Jurkat, Clone E6-1 (cell line): ENCODE measurements around the gene SNAP91.
A peak's percentile ranks its signal among the peaks of the same experiment; 100 is the strongest.
"Not testable (repeated sequence)": the region's sequence is repeated elsewhere in the genome, so short reads cannot be mapped to it uniquely, and the experiment has no call there.

Source experiments
- DNase-seq: peaks from one replicate; pipeline ENCODE4 v3.0.0-alpha.2; 2011; ENCODE audit warnings: low read depth, low spot score
- H3K4me3 ChIP-seq: 2 replicates; pipeline ENCODE4 v1.5.1; 2011; ENCODE audit warnings: mild to moderate bottlenecking, low read length, control low read depth, moderate library complexity

The SNAP91 gene

DNA sequence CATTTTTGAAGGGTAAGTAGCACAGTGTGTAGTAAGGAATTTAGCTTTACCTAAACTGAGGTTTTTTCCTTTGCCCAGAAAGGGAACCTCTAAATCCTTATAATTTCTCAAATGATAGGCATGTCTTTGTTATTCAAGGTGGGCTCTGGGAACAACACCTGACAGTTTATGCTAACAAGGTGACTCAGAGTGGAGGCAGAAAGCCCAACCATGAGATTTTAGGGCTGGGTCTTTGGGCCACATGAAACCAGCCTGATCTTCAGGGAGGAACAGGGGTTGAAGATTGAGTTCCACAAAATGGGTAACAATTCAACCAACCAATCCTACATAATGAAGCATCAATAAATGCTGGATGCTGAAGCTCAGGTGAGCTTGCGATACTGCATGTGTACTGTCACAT is 149.9 kb downstream of the SNAP91 start:
- DNase-seq = no peak
- H3K4me3 ChIP-seq = no peak overlapping the region

DNA sequence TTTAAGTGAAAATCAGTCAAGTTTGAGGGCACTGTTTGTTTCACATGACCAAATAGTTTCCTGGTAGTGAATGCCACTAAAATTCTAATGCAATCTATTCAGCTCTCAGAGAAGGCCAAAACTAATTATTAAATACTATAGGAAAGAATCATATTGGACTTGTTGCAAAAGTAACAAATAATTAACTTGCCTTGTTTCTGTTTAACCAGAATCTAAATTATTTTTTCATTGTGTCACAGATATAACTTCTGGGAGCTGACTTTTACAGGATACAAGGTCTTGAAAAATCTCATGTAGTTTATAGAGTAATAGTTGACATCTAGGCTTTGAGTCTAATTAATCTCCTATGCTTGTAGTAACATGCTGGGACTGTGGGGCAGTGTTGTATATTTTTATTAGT is 152.0 kb downstream of the SNAP91 start:
- no peak overlapping the region for H3K4me3 ChIP-seq
- no peak for DNase-seq

DNA sequence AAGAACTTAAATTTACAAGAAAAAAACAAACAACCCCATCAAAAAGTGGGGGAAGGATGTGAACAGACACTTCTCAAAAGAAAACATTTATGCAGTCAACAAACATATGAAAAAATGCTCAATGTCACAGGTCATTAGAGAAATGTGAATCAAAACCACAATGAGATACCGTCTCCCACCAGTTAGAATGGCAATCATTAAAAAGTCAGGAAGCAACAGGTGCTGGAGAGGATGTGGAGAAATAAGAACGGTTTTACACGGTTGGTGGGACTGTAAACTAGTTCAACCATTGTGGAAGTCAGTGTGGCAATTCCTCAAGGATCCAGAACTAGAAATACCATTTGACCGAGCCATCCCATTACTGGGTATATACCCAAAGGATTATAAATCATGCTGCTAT is 157.2 kb downstream of the SNAP91 start:
- not testable (repeated sequence) for H3K4me3 ChIP-seq, DNase-seq

DNA sequence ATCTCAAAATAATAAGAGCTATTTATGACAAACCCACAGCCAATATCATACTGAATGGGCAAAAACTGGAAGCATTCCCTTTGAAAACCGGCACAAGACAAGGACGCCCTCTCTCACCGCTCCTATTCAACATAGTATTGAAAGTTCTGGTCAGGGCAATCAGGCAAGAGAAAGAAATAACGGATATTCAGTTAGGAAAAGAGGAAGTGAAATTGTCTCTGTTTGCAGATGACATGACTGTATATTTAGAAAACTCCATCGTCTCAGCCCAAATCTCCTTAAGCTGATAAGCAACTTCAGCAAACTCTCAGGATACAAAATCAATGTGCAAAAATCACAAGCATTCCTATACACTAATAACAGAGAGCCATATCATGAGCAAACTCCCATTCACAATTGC is 158.4 kb downstream of the SNAP91 start:
- H3K4me3 ChIP-seq, DNase-seq: not testable (repeated sequence)

DNA sequence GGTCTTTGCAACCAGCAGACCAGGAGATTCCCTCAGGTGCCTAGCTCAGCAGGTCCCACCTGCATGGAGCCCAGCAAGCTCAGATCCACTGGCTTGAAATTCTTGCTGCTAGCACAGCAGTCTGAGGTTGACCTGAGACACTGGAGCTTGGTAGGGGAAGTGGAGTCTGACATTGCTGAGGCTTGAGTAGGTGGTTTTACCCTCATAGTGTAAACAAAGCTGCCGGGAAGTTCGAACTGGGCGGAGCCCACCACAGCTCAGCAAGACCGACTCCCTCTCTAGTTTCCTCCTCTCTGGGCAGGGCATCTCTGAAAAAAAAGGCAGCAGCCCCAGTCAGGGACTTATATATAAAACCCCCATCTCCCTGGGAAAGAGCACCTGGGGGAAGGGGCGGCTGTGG is 162.3 kb downstream of the SNAP91 start:
- no peak overlapping the region for H3K4me3 ChIP-seq
- peak; percentile 21 for DNase-seq

DNA sequence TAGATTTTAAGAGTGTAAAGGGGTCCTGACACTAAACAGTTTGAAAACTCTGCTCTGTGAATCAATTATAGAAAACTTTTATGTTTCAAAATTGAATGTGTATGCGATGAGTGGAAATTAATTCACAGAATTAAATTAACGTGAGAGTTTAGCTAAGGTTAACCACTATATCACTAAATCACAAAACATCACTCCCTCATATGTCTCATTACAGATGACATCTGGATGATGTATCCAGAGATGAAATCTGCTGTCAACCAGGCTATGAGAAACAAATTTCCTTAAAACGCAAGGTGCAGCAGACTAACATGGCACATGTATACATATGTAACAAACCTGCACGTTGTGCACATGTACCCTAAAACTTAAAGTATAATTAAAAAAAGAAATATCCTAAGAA is 169.2 kb downstream of the SNAP91 start:
- no peak for DNase-seq
- H3K4me3 ChIP-seq = no peak overlapping the region

DNA sequence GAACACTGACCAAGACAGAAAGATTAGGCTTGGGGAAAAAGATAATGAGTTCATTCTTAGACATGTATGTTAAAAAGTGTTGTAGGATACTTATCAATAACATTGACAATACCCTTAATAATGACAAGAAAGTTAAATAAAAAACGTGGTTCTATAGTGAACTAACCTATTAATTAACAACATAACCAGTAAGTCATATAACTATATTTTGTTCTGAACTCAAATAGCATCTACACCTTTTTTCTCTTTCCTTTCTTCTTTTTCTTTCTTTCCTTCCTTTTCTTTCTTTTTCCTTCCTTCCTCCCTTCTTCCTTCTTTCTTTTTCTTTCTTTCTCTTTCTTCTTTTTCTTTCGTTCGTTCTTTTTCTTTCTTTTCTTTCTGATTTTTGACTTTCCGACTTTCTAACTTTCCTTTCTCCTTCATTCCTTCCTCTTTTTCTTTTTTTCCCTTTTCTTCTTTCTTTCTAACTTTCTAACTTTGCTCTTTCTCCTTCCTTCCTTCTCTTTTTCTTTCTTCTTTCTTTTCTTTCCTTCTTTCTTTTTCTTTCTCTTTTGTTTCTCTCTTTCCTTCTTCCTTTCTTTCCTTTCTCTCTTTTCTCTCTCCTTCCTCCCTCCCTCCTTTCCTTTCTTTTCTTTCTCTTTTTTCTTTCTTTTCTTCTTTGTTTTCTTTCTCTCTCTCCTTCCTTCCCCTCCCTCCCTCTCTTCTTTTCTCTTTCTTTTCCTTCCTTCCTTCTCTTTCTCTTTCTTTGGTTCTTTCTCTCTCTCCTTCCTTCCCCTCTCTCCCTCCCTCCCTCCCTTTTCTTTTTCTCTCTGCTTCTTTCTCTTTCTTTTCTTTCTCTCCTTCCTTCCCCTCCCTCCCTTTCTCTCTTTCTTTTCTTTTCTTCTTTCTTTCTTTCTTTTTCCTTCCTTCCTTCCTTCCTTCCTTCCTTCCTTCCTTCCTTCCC is 172.0 kb downstream of the SNAP91 start:
- DNase-seq = no peak
- no peak overlapping the region for H3K4me3 ChIP-seq

DNA sequence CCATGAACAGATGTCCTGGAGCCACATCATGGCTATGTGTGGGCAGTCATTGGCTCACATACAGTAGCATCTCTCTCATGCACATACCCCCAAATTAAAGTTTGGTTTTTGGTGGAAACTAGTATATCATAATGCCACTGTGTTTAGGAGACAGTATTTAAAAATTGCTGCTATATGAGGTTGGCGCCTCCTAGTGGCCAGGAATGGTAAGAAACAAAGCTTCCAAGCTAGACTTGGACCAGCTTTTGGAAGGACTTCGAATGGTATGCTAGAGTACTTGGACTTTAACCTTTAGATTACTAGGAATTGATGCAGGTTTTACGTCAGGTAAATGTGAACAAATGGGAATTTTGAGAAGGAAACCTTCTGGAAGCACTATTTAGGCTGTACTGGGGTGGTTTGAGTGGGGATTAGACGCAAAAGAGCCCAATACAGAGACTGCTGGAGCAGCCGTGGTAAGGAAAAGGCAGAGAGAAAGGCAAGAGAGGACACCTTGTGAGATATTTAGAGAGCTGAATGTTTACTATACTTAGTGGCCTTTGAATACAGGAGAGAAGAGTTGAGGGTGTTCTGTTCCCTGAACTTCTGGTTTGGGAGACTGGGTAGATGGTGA is 172.8 kb downstream of the SNAP91 start:
- H3K4me3 ChIP-seq = no peak overlapping the region
- peak; percentile 51 for DNase-seq

DNA sequence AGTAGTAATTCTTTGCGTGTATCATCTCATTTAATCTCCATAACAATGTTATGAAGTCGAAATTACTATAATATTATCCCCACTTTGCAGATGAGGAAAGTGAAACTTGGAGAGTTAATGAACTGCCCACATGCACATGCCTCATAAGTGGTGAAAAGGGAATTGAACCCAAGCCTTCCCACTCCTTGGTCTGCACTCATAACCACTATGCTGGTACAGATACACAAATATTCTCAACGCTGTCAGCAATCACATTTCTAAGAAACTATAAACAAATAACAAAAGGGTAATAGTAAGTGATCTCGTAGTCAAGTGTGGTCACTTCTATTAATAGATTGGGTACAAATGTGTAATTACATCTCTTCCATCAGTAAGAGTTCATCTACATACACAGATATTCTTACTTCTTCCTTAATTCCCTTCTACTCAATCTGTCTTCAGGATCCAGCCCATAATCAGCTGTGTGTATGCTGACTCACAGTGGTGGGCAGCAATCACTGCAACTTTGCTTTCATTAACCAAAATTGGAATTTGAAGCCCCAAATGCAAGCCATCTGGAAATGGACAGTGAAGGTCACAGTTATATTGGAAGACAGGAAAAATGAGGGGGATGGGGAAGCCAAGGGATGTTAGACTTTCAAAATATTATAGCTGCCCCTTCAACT is 190.0 kb downstream of the SNAP91 start:
- no peak overlapping the region for H3K4me3 ChIP-seq
- DNase-seq = no peak

DNA sequence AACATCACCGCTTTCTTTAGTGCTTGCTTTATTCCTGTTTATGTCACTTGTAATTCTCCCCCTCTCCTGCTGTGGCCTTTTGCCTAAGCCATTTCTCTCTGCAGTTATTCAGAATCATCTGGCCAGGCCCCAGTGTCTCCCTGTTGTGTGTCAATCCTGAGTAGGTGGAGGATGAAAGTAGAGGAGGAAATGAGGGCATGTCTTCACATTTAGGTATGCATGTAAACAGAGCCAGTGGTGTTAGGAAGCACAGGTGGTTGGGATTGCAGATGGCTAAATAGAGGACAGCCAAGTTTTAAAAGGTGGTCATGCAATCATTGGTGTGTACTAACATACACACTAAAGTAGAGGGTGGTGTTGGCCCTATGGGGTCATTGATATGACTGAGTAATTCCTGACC is 191.4 kb downstream of the SNAP91 start:
- no peak for DNase-seq
- H3K4me3 ChIP-seq = no peak overlapping the region

DNA sequence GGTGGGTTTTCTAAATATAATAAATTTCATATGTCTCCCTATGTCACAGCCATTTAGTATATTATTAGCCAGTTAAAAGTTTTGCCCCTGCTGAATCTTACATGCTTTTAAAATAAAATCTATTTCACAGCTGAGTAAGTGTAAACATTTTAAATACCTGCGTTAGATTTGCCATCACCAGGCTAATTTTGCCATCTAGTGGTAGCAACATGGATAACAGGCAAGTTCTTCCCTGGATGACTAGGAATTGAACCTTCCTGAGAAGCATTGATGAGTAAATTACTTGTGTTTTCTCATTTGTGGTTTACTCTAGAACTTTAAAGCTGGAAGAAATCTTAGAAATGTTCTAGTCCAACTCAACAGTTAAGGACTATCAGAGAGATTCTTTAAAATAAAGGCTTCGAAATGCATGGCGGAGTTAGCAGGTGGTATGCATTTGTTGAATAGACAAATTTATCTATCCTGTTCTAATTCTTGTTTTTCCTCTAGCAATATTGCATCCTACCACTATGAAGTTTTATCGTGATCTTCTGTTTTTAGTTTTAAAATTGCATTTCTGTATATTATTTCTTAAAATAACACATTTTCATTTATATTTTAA is 193.9 kb downstream of the SNAP91 start:
- peak; percentile 51 for DNase-seq

DNA sequence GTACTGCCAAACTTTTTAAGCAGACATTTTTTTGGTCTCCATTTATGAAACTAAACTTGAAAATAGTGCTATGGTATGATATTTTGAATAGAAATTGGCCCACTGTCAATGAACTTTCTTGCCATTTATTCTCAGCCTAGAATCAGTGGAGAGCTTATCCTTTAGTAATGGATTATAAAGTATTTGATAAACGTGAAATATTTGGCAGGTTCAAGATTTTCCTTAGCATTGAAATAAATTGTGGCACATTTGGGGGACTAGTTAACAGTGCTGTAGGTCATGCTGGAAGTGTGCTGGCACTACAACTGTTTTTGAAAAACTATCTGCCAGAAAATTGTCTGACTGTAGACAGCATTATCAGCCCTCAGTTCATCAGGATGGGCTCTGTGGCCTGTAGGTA is 194.4 kb downstream of the SNAP91 start:
- H3K4me3 ChIP-seq = no peak overlapping the region

More for the DNA sequence above, 193.9 kb downstream of the SNAP91 start:
- H3K4me3 ChIP-seq = no peak overlapping the region

DNA sequence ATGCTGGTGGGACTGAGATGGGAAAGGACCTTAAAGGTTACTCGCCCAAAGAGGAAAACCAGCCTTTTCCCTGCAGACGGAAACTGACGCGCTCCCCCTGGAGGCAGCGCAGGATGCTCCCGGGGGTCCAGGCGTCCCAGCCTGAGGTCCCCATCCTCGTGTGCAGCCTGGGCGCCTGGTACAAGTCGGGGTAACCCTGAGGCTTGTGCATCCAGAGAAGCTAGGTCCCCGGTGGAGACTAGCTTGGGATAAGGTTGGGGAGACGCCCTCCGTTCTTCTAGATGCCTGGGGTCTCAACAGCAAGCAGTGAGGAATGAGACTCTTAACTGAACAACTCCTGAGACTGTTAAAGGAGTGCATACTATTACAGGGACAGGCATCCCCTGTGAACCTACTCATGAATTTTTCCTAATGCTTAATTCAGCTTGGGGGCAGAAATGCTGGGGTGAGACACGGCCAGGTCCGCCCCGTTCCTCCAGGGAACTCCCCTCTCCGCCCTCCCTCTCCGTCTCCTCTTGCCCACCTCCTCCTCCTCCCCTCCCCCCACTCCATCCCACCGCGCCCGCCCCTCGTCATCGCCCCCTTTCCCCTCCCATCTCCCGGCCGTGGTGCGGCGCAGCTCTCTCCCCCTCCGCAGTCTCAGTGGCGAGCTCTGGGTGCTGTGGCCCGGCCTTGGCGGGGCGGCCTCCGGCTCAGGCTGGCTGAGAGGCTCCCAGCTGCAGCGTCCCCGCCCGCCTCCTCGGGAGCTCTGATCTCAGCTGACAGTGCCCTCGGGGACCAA is 196.8 kb downstream of the SNAP91 start, which contains the start of gene PRSS35:
Gene PRSS35, plus strand, starts transcription at position 634 of the 781 bp plus-strand sequence. CDS start 10,908 bp downstream, outside the sequence.
- no peak within 1 kb of the TSS for H3K4me3 ChIP-seq
- no peak for DNase-seq

More for the DNA sequence above, 194.4 kb downstream of the SNAP91 start:
- DNase-seq = no peak

DNA sequence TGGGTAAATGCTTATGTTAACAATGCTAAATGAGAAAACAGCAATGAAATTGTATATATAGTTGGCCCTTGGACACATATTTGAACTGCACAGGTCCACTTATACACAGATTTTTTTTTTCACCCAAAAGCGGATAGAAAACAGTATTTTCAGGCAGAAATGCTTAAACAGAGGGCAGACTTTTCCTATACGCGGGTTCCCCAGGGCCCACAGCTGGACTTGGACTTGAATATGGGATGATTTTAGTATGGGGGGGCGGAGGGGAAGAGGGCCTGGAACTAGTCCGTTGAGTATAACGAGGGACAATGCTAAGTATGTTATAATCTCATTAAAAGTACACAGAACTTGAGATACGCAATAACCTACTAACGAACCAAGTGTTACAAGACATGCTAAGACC is 197.6 kb downstream of the SNAP91 start:
- no peak for DNase-seq
- no peak overlapping the region for H3K4me3 ChIP-seq

DNA sequence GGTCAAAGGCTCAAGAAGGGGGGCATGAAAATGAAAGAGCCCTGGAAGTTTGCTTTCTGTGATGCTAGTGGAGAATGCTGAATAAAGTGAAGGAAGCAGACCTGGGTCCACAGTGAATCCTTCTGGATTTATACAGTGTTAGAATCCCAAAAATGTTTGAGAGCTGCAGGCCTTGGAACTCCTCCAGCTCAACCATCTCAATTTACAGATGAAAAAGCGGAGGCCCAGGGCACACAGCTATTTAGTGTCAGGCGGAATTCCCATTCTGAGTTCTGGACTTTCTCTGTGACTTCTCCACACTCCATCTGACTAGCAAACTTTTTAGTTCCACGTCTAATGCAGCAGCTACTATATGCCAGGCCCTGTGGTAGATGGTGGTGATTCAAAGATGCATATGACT is 198.1 kb downstream of the SNAP91 start:
- no peak overlapping the region for H3K4me3 ChIP-seq
- no peak for DNase-seq

DNA sequence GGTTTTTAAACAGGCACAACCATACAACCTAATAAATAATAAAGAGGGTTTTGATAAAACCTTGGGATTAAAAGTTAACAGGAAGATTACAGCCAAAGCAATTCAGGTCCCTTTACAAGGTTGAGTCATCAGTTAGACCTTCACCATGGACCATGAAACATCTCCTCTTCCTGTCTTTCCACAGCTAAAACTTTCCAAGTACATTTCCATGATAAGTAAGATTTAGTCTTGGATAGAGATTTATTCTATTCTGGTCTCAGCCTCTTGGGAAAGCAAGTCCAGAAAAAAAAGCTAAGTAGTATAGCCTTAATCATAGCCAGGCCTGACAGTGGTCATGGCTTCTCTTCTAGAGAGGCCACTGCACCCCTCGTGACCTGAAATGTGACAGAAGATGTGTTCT is 199.5 kb downstream of the SNAP91 start:
- no peak overlapping the region for H3K4me3 ChIP-seq
- DNase-seq = no peak

DNA sequence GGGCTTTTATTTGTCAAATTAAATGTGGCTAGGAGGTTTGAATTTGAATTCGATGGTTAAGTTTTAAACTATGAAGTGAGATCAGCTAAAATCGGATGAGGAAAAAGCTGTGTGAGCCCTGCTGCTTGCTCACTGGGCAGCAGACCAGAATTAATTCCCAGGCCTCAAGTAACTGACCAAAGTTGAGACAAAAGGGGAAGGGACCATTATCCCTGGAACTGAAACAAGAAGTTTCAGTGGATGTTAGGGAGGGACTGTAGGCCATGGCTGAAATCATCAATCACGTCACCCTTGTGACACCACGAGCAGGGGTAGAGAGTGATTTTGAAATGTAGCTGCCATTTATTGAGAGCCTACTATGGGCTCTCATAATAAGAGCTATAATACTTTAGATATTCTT is 203.5 kb downstream of the SNAP91 start:
- DNase-seq = no peak
- no peak overlapping the region for H3K4me3 ChIP-seq
